ENCODE results near the gene RHOJ.

Gene RHOJ

GRCh38 chr14:63229330-63230059, 25.3 kb downstream of the RHOJ start:
- DNase-seq (ENCODE audit: low read depth) = no peak
- TF ChIP-seq, protein P1, sequence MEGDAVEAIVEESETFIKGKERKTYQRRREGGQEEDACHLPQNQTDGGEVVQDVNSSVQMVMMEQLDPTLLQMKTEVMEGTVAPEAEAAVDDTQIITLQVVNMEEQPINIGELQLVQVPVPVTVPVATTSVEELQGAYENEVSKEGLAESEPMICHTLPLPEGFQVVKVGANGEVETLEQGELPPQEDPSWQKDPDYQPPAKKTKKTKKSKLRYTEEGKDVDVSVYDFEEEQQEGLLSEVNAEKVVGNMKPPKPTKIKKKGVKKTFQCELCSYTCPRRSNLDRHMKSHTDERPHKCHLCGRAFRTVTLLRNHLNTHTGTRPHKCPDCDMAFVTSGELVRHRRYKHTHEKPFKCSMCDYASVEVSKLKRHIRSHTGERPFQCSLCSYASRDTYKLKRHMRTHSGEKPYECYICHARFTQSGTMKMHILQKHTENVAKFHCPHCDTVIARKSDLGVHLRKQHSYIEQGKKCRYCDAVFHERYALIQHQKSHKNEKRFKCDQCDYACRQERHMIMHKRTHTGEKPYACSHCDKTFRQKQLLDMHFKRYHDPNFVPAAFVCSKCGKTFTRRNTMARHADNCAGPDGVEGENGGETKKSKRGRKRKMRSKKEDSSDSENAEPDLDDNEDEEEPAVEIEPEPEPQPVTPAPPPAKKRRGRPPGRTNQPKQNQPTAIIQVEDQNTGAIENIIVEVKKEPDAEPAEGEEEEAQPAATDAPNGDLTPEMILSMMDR (IDR thresholded peaks at IDR 0.05; ENCODE audit: control insufficient read depth, extremely low read depth, insufficient read depth) = no peak
- H3K4me3 ChIP-seq (ENCODE audit: low read depth, low read length) = no peak overlapping the region

DNA sequence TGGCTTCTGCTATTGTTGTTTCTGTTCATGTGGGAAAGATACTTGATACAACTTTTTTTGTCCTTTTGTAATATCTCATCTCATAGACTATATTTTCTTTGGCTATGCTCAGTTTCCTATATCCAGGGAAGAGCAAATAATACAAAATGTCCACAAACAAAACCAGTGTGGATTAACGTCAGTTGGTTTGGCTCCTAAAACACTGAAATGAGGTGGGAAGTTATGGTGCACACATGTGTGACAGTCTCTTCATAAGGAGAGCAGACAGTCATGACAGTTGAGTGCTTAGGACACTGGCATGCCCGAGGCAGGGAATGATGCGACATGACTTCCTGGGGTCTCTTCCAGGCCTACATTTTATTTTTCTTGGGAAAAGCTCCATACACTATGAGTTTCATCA, 27.5 kb downstream of the RHOJ start:
- no peak overlapping the region for H3K4me3 ChIP-seq (ENCODE audit: low read depth, low read length)
- TF ChIP-seq, protein P1 (IDR thresholded peaks at IDR 0.05; ENCODE audit: control insufficient read depth, extremely low read depth, insufficient read depth) = no peak
- no peak for DNase-seq (ENCODE audit: low read depth)

DNA sequence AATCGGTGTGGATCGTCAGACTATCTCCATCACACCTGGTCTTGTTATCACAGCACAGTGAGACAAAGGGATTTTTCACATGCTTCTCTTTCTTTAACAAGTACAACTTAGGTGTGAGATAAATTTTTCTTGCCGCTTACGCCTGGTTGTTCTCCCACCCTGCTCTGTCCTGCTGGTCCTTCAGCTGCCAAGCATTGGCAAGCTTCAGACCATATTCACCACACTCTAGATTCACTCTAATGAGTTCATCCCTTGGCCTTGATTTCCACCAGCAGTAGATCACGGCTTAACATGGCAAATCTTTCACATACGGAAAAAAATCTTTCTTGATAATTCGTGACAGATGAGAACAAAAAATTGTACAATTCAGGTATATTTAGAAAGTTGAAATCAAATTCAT, 33.5 kb downstream of the RHOJ start:
- no peak for DNase-seq (ENCODE audit: low read depth)
- TF ChIP-seq, protein P1 (IDR thresholded peaks at IDR 0.05; ENCODE audit: control insufficient read depth, extremely low read depth, insufficient read depth) = no peak
- no peak overlapping the region for H3K4me3 ChIP-seq (ENCODE audit: low read depth, low read length)

GRCh38 chr14:63240221-63240620, 36.0 kb downstream of the RHOJ start:
- H3K4me3 ChIP-seq (ENCODE audit: low read depth, low read length) = no peak overlapping the region
- DNase-seq (ENCODE audit: low read depth) = no peak
- TF ChIP-seq, protein P1 (IDR thresholded peaks at IDR 0.05; ENCODE audit: control insufficient read depth, extremely low read depth, insufficient read depth) = no peak

- TF ChIP-seq, protein P1 (IDR thresholded peaks at IDR 0.05; ENCODE audit: control insufficient read depth, extremely low read depth, insufficient read depth) = no peak
- no peak overlapping the region for H3K4me3 ChIP-seq (ENCODE audit: low read depth, low read length)
- no peak for DNase-seq (ENCODE audit: low read depth)
Measured at GRCh38 chr14:63241096-63241495, 36.9 kb downstream of the RHOJ start.

DNA sequence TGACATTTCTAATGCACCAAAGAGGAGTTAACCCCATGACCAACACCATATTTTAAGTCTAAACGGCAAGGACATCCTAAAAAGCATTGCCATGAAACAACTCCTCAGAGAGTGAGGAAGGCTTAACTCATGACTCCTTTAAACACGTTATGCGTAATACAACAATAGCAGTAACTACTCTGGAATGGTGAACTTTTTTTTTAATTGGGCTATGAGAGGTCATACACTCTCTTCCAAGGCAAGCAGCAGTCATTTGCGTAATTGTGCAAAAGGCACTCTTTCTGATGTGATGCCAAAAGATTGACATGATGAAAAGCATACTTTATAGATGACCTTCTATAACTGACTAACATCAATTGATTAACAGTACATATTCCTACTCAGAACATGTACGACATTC, 39.4 kb downstream of the RHOJ start:
- no peak overlapping the region for H3K4me3 ChIP-seq (ENCODE audit: low read depth, low read length)
- TF ChIP-seq, protein P1 (IDR thresholded peaks at IDR 0.05; ENCODE audit: control insufficient read depth, extremely low read depth, insufficient read depth) = no peak
- DNase-seq (ENCODE audit: low read depth) = no peak

- TF ChIP-seq, protein P1 (IDR thresholded peaks at IDR 0.05; ENCODE audit: control insufficient read depth, extremely low read depth, insufficient read depth) = no peak
- H3K4me3 ChIP-seq (ENCODE audit: low read depth, low read length) = no peak overlapping the region
- no peak for DNase-seq (ENCODE audit: low read depth)
Measured at GRCh38 chr14:63245893-63246292, 41.6 kb downstream of the RHOJ start.
